AG08396 (cell line): ENCODE measurements around the gene THAP7.

Experiments
- DNase-seq: peaks from one replicate; pipeline ENCODE4 v3.0.0; 2012; ENCODE audit warnings: low spot score, mixed read lengths

Gene THAP7

GRCh38 chr22:20993304-20994127, 8.4 kb downstream of the THAP7 start:
- no peak for DNase-seq

- DNase-seq, result no peak
Measured at GRCh38 chr22:20992456-20993303, 9.2 kb downstream of the THAP7 start.

- no peak for DNase-seq
Measured at GRCh38 chr22:20992056-20992442, 9.9 kb downstream of the THAP7 start.

- DNase-seq, result no peak
Measured at GRCh38 chr22:20991252-20992055, 10.5 kb downstream of the THAP7 start.

GRCh38 chr22:20990184-20991180, 11.4 kb downstream of the THAP7 start:
- DNase-seq, result no peak

GRCh38 chr22:20989323-20990138, 12.4 kb downstream of the THAP7 start:
- no peak for DNase-seq

GRCh38 chr22:20988573-20989322, 13.2 kb downstream of the THAP7 start:
- no peak for DNase-seq

- DNase-seq, result no peak
Measured at GRCh38 chr22:20987375-20987774, 14.5 kb downstream of the THAP7 start.

- DNase-seq, result no peak
Measured at GRCh38 chr22:20986365-20986764, 15.6 kb downstream of the THAP7 start.

GRCh38 chr22:20985720-20986119, 16.2 kb downstream of the THAP7 start:
- DNase-seq, result no peak

- DNase-seq, result no peak
Measured at GRCh38 chr22:20983081-20983771, 18.7 kb downstream of the THAP7 start.

GRCh38 chr22:20982563-20982882, 19.4 kb downstream of the THAP7 start:
- DNase-seq, result no peak

- DNase-seq, result peak; percentile 94
Measured at GRCh38 chr22:20981787-20982562, 19.9 kb downstream of the THAP7 start, which contains the start of gene LZTR1. Gene LZTR1, plus strand, starts transcription at chr22:20982297. Its CDS starts 75 bp downstream, at chr22:20982372.

- DNase-seq, result no peak
Measured at GRCh38 chr22:20980938-20981722, 20.8 kb downstream of the THAP7 start.

GRCh38 chr22:20980523-20980922, 21.4 kb downstream of the THAP7 start:
- DNase-seq, result no peak

- no peak for DNase-seq
Measured at GRCh38 chr22:20979940-20980453, 21.9 kb downstream of the THAP7 start.

- DNase-seq, result peak; percentile 81
Measured at GRCh38 chr22:20979243-20979809, 22.6 kb downstream of the THAP7 start.
